GM21528 (cell line): ENCODE data around the gene PKP2.
"Not testable (repeated sequence)": the region's sequence is repeated elsewhere in the genome, so short reads cannot be mapped to it uniquely, and the experiment has no call there.

ENCODE experiments used
- ATAC-seq: cut with Tn5 transposase; IDR thresholded peaks from one replicate; pipeline ENCODE4 v1.9.1; 2021; ENCODE audit warnings: mild to moderate bottlenecking, moderate library complexity; ENCODE audit not compliant: unreplicated experiment, low FRiP score

PKP2 gene

DNA sequence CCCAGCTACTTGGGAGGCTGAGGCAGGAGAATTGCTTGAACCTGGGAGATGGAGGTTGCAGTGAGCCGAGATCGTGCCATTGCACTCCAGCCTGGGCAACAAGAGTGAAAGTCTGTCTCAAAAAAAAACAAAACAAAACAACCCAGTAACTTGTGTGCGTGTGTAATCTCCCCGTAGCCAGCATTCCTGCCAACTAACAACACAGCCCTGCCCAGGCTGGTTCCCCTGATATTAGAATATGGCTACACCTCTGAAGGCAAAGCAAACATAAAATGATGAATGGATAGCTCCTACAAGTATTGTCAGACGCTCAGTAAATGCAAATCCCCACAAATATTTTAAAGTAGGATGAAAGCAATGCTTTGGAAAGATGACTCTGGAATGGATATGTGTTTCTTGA, 24.2 kb downstream of the PKP2 start:
- not testable (repeated sequence) for ATAC-seq

DNA sequence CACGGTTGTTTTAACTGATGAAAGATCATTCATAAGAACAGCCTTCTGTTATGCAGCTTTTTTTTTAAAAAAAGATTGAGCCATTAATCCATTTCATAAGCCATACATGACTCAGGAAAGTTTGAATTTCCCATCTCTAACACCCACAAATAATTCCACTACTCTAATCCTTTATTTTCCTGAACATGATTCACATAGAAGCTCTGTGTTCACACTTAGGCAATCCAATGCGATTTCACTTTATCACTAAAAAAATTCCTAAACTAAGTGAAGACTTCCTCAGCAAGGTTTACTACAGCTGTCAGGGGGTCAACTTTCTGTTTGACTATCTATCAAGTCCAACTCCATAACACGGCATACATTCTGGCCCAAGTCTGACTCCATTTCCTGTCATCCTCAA, 25.9 kb downstream of the PKP2 start:
- ATAC-seq, result no peak

GRCh38 chr12:32868885-32869284, 27.7 kb downstream of the PKP2 start:
- ATAC-seq, result no peak

GRCh38 chr12:32864731-32865130, 31.8 kb downstream of the PKP2 start:
- ATAC-seq, result no peak

- ATAC-seq, result no peak
Measured at GRCh38 chr12:32863128-32863527, 33.4 kb downstream of the PKP2 start.

DNA sequence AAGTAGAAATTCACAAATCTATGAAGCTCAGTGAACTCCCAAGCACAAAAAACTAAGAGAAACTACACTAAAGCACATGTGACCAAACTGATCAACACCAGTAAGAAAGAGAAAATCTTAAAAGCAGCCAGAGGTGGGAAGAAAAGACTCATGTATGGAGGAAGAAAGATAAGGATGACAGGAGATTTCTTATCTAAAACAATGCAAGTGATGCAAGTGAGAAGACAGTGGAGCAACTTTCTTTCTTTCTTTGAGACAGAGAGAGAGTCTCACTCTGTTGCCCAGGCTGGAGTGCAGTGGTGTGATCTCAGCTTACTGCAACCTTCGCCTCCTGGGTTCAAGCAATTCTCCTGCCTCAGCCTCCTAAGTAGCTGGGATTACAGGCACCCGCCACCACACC, 34.9 kb downstream of the PKP2 start:
- not testable (repeated sequence) for ATAC-seq

- no peak for ATAC-seq
Measured at GRCh38 chr12:32860192-32860591, 36.4 kb downstream of the PKP2 start.

DNA sequence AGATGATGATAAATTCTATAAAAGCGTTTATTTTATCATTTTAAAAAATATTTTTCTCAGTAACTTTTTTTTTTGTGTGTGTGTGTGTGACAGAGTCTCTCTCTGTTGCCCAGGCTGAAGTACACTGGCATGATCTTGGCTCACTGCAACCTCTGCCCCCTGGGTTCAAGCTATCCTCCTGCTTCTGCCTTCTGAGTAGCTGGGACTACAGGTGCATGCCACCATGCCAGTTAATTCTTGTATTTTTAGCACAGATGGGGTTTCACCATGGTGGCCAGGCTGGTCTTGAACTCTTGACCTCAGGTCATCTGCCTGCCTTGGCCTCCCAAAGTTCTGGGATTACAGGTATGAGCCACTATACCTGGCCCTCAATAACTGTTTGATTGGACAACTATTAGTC, 37.2 kb downstream of the PKP2 start:
- no peak for ATAC-seq

DNA sequence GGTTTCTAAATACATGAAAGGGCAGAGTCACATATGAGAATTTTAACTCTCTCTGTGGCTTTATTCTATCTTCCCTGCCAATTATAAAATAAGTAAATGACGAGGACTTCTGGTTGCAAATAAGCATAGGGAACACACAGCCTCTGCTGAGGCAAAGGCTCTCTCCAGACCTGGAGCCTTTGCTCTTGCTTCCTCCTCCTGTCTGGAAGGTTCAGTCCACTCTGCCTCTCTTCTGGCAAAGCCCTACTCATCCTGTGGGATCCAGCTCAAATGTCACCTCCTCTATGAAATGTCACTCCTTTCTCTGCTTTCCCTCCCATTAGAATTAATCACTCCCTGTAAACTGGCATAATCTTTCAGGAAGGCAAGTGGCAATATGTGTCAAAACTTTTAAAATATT, 41.9 kb downstream of the PKP2 start:
- no peak for ATAC-seq

DNA sequence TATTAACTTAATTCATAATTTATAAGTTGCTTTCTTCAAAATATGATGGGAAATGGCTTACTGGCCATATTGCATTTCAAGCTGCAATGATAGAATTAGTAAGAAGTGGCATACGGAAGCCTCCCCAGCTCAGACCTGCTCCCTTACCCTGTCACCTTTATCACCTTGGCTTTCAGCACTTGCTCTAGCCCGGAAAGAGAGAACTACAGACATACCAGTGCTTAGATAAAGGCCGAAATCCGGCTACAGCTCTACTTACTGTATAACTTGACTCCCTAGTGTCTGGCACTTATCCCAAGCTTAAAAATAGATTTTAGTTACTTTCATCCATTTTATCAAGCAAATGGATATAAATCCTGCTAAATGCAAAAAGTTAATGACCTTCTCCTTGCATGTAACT, 42.5 kb downstream of the PKP2 start:
- ATAC-seq, result no peak

- no peak for ATAC-seq
Measured at GRCh38 chr12:32847287-32847686, 49.3 kb downstream of the PKP2 start.

GRCh38 chr12:32846053-32846452, 50.5 kb downstream of the PKP2 start:
- no peak for ATAC-seq

- no peak for ATAC-seq
Measured at GRCh38 chr12:32843528-32844095, 53.0 kb downstream of the PKP2 start.

DNA sequence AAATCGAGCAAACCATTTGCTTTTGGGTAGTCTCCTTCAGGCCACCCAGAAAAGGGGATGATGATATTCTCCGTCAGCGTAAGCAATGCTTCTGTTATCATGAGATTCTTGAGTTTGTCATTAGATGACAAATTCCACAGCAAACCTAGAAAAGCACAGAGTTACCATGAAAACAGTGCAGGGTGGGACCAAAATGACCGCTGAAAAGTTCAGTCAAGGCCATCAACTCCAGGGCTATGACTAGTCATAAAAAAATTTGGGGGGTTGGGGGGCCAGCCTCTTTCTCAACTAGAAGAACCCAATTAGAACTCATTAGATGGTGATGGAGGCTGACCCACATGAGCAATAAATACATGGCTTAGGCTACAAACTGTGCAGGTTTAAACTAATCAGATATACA, 55.5 kb downstream of the PKP2 start:
- no peak for ATAC-seq

- no peak for ATAC-seq
Measured at GRCh38 chr12:32839828-32840227, 56.7 kb downstream of the PKP2 start.

GRCh38 chr12:32837974-32838373, 58.6 kb downstream of the PKP2 start:
- ATAC-seq, result no peak

GRCh38 chr12:32836710-32837109, 59.9 kb downstream of the PKP2 start:
- ATAC-seq, result no peak

GRCh38 chr12:32834122-32834521, 62.5 kb downstream of the PKP2 start:
- ATAC-seq, result no peak

GRCh38 chr12:32828552-32828951, 68.0 kb downstream of the PKP2 start:
- ATAC-seq, result no peak

DNA sequence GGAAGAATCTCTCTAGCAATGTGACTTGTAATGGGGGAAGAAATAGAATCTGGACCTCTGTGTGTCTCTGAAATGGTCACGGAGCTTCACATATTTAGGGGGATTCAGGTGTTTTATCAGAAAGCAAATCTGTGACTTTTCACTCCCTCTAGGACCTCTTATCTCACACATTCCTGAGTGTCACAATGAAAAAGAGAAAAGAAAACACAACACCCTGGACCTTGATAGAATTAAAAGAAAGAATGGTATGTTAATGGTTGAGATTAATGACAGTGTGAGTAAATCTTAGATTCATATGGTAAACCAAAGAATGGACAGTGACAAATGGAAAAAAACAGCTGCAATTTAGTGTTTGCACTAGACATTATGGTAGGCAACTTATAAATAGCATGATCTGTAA, 68.5 kb downstream of the PKP2 start:
- ATAC-seq, result no peak

DNA sequence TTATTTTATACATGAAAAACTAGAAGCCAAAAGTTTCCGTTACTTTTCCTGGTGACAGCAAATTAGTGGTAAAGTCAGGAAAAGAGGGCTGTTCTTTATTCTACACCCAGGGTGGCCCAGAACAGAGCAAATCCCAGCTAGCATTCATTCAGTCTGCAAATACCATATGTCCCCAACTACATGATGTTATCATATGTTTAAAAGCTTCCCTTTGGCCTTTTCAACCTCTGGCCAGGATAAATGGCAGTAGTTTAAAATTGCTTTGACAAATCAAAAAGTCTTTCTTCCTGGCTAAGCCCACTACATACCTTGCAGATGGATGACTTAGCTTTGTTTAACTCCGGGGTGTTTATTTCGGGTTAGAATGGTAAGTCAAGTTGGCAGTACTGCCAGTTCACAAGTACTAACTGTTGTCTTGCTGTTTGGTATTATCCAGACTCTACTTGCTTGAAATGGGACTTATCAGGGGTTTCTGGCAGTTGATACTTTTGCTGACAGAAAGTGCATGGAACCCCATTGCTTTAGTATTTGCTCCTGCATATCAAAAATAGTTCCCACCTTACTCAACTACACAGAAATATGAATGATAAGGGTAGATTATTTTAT, 69.7 kb downstream of the PKP2 start:
- ATAC-seq, result no peak

DNA sequence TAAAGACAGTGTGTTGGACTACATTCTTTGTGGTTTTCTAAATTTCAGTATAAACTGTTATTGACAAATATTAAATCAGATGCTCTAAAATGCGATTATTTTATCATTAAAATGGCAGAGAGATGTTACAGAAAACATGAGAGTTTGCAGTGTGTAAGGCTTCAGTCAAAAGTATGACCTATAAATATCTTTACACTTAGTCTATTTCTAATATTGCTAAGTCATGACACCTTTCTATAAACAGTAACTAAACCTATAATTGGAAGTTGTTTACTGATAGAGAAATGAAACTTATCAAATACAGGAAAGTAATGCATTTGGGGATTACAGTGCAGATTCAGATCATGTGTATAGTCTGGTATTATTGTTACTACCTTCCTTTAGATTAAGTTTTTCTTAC, 72.0 kb downstream of the PKP2 start:
- no peak for ATAC-seq

- no peak for ATAC-seq
Measured at GRCh38 chr12:32822344-32822743, 74.2 kb downstream of the PKP2 start.
